Stimulated activated CD8-positive, alpha-beta memory T cell treated with anti-CD3 and anti-CD28 coated beads, Interleukin-4, amount 100 ng/mL, for 48 hours (primary cell): ENCODE results near the gene MYO3B.
A peak's percentile ranks its signal among the peaks of the same experiment; 100 is the strongest.

Source experiments
- DNase-seq: peaks from one replicate; pipeline ENCODE4 v3.0.0-alpha.2; 2020

Gene MYO3B

DNA sequence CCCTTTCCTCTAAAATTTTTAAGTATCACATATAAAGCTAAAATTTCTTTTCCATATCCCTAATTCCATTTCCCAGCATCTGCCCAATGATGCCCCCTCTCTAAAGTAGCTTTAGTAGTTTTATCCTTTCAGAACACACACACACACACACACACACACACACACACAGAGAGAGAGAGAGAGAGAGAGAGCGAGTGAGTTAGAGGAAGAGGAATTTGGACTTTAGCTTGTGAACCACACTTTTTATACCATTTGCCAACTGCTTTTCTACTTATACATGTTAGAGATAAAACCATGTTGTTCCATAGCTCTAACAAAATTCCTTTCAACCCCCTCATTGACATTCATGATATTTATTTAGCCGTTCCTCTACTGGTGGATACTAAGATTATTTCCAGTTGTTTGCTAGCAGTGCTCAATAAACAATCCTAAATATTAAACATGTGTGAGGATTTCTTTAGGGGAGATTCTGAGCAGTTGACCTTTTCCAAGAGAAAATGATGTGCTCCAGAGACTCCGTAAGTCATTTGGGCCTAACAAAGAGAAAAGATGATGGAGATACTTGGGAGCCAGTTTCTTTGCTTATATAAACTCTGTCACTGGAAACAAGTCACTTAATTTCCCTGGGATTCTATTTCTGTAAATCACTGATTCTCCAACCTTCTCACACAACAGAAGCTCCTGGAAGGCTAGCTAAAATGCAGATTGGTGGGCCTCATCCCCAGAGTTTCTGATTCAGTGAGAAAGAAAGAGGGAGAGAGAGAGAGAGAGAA, 307.5 kb downstream of the MYO3B start:
- no peak for DNase-seq

DNA sequence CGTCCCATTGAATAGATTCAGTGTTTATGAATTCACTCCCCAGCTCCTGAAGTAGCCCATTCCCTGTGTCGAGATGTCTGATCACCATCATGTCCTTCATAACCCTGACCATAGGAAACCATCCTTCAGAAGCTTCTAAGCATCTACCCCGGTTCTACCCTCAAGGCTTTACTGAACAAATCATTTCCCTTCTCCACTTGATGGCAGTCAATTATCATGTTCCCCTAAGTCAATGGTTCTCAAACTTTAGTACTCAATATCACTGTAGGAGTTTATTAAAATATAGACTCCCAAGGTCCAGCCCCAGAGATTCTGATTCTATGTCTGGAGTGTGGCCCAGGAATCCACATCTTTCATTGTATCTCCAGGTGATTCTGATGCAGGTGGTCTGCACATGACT, 308.8 kb downstream of the MYO3B start:
- DNase-seq, result no peak

DNA sequence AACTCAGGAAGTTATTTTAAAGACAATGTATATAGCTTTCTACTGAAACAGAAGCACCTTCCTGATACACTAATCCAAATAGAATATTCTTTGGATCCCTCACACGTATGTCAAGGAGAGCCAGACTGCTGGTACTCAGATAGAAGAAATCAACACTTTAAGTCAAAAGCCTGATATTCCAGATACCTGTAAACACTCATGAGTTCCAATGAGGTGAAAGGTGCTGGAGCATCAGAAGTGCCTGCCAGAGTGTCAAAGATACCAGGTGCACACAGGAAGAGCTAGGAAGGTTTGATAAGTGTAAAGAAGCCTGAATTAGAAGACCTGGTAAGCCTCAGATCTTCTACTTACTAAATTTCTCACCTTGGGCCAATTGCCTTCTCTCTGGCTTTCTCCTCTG, 310.9 kb downstream of the MYO3B start:
- no peak for DNase-seq

DNA sequence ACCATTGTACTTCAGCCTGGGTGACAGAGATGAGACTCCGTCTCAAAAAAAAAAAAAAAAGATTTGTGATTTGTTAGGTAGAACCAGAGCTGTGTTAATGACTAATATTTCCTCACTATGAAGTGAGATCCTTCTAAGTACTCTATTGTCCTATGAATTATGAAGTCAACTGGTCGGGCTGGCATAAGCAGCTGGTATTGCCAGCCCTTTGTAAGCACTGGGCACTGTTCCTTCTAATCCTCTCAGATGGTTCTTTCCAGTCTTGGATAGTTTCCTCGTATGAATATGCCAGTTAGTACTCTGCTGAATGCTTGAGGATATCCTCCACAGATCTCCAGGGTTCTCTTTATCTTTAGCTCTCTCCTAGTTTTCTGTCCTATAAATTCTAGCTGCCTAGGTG, 314.1 kb downstream of the MYO3B start:
- no peak for DNase-seq

DNA sequence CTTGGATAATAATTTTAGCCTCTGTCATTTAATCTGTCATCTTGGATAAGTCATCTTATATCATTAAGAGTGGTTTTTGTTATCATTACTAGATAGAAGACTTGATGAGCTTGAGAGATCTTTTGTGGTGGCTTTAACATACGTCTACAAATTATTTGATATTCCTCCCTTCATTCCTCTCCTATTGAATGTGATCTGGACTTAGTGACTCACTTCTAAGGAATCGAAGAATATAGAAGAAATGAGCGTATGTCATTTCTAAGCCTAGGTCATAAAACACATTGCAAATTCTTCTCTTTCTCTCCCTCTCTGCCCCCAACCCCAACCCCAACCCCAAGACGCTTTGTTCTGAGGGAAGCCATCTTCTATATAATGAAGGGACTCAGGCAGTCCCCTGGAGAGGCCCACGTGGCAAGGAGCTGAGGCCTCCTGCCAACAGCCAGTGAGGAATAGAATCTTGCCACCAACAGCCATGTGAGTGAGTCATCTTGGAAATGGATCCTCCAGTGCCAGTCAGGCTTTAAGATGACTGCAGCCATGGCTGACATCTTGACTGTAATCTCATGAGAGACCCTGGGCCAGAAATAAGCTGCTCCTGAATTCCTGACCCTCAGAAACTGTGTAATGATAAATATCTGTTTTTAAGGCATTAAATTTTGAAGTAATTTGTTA, 315.6 kb downstream of the MYO3B start:
- no peak for DNase-seq

DNA sequence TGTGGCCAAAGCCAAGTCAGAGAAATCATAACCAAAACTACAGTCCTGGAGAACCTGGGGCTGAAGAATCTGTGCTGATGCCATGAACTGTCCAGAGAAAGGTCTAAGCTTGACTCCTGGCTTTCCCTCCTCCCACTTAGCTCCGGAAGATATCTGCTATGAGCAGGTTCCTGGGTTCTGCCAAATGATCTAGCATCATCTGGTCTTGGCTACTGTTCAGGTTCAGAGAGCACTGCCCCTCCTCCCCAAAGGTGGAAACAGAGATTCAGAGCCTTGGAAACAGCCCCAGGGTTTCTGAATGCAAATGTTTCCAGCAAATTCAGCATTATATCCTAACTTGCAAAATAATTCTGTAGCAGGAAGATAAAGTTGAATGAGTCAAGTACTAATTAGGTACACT, 317.9 kb downstream of the MYO3B start:
- no peak for DNase-seq

DNA sequence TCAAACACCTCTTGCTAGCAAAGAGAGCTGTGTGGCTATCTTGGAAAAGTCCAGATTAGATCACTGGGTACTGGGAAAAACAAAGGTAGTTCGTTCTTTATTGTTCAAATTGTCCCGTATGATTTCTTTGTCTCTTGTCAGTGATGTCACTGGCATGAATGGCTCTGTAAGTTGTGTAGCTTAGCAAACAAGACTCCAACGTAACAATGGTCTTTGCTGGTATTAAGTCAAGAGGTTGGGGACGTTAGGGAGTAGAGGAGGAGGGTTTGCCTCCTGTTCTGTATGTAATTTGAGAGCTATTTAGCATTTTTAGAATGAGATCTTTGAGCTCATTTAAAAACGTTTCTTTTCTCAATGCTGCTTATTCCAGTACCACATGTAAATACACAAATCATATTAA, 320.7 kb downstream of the MYO3B start:
- no peak for DNase-seq

DNA sequence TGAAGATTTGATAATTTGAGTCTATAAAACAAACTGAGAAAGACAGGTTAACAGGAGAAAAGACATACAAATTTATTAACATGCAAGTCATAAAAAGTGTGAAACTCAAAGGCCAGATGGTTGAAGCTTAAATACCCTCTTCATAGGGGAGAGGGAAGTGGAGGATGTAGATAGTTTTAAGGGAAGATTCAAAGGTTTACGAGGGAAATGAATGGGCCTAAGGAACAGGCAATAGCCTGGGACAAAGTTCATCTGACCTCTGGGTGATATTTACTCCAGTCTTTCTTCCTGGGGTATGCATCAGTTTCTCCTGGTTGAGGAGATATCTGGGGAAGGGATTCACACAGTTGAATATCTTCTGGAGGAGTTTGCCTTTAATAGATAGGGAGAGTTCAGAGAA, 322.2 kb downstream of the MYO3B start:
- no peak for DNase-seq

DNA sequence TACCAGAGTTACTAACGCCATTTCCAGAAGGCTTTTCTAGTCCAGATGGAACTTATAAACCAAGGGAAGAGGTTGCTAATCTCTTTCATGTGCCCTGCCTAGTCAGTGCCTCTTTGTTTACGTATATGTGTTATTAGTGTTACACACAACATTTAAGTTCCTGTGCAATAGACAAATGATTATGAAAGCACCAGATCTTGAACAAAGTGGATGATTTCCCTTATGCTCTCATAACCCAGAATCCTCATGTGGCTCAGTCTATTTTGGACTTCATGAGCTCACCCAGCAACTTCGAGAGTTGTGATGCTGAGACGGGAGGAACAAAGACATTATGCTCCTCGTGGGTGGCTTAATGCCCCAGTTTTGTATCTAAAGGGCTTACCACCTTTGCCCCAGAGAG, 322.8 kb downstream of the MYO3B start:
- no peak for DNase-seq

DNA sequence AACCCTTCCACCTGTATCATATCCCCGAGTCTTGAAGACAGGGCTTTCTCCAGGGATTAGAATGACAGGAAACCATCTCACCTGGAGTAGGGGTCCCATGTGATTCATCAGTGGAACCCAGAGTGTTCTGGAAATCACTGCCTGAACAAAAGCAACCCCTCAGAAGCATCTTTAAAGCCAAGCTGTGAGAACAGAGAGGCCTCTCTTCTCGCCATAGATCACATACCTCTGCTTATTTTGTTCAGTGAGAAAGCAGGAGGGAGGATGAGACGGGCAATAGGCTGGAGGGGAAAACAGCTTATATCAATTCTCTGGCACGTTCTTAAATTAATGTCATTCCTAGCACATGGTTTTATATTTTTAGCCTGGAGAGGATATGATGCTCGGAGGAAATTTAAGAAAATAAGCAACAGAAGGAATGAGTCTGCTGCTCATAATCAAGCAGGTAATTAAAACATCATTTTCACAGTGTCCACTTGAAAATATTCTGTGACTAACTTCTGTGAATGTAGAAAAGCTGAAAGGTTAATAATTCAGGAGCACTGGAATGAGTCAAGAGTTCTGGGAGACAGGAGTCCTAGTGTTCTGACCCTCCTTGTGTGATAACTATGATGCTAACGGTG, 323.6 kb downstream of the MYO3B start:
- no peak for DNase-seq

DNA sequence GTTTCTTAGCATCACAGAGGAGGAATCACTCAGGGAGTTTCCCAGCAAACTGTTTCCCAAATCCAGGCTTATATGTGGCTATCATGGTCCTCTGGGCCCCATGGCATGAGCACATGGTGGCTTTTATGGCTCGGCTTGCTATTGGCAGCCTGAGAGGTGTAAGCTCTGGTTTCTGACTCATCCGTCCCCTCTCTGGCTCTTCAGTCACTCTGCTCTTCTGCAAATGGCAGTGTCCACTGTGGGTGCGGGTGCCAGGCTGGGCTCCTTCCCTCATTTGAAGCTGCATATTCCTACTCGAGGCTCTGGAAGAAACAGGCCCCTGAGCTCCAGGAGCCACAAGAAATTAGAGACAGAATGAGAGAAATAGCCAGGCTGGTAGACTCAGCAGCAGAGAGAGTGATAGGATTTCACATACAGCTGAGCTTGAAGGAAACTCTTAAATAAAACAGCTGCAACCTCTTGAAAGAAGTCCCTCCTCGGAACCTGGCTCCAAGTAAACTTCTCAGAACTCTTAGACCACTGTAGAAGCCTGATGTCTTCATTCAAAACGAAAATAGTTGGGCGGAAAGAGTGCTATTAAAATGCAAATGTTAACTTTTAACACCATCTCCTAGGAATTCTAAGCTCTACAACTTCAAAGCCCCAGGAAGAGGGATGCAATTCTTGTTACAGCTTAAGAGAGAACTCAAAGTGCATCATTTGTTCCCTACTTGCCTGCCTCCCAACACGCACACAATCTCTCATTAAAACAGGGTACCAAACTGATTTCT, 324.6 kb downstream of the MYO3B start:
- DNase-seq, result no peak

DNA sequence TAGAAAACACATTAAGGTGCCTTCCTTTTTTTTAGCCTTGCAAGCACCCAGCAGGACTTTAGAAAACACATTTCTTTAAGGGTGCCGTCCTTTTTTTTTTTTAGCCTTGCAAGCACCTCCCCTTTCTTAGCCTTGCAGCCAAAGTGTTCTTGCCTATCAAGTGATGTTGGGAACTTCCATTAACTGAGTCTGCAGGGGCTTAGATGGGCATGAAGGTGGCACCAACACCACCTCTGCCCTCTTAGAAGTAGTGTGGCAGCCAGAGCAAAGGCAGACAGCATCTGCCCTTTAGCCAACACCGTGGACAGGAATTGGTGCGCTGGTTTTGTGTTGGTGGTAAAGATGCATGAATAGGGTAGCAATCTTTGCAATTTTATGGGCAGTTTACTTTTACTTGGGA, 325.6 kb downstream of the MYO3B start:
- DNase-seq, result no peak

DNA sequence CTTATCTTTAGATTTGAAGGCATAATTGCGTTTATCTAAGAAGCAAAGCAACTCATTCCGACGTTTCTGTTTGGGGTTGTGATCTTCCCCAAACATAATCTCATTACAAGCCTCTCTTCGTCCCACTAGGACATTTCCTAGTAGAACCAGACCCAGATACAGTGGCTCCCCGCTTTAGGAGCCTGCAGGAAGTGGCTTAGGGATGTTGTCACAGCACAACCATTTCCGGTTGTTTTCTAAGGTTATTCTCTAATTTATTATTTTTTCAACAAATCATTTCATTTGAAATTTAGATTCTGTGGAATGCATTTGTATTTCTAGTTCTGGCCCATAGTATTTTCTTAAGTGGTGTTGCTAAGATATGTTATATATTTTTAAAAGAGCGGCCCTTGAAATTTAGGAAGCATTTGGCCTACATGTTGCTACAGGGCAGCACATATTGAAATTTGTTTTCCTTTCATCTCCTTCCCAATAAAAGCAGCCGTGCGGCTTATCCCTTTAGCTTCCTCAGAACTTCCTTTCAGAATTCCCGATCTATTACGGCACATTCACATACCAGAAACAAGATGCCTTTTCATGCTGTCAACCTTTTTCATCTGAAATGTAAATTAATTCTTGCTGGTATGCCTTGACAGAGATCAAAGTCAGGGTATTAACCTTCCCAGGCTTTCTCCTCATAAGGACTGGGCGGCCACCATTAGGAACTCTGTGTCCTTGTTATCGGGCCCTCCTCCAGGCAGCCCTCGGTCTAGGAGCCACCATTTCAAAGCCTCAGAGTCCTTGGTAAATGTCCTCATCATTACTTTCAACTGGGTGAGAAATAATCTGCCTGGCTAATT, 326.2 kb downstream of the MYO3B start:
- no peak for DNase-seq

DNA sequence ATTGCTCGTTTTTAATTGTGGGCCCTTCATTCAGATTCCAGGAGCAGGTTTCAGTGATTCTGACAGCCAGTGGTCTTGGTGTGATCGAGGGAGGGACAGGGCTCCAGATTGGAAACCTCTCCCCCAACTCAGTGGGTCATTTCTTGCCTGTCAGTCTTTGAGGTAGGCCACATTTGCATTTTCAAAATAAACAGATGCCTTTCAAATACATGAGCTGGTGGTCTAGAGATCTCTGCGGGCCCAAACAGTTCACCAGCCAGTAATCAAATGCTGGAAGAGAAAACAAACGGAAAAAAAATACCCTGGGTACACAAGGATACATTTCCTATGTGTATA, 326.8 kb downstream of the MYO3B start:
- DNase-seq, result no peak

DNA sequence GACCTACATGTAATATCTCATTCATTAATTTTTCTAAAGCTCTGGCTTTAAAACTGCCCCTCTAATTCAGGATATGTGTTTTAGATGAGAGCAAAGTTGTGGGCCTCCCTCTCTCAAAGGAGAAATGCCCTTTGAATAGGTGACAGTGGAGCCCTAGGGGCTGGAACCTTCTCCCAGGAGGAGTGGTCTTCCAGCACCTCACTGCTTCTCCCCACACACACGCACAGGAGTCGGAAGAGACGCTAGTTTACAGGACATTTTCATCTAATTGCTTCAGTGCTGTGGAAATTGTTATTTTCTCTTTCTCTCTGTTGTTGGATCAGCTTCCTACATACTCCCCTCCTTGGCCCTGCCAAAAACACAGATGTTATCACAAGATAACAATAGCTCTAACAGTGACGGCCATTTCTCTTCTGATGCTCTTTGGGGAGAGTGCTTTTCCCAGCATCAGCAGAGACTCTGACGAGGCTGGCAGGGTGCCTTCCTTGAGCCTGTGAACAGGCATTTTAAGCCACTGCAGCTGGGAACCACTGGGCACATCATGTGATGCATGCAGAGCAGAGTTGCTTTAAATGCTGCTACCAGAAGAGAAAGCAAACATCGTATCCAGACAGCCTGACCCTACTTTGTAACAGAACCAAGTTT, 327.8 kb downstream of the MYO3B start:
- DNase-seq, result no peak

DNA sequence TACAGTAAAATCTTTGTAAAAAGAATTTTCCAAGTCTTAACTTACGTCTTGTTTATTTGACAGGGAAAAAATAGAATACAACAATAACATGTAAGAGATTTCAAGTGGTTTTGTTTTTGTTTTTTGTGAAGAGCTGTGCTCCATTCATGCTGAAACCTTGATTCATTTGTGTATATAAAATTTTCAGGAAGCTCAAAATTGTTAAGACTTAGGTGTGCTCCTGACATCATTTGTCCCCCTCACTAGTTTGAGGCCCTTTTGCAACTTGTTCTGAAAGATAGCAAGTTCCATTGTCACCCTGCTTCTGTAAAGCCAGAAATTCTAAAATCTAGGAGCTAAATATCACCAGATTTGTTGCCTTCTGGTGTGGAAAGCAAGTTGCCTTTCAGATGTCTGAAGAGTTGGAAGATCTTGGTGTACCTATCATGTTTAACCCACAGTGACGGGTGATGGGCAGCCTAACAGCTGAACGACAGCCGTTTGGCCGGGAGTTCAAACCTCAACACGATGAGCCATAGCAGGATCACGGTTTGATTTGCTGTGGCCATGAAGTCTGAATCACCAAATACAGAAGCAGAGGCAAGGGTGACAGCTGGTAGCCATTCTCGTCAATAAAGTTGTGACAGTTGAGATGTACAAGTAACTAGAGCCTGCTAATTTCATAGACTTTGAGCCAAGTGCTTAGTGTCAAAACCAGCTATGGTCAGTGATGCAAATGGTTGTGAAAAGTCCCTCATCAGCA, 331.7 kb downstream of the MYO3B start:
- DNase-seq, result peak; percentile 41

DNA sequence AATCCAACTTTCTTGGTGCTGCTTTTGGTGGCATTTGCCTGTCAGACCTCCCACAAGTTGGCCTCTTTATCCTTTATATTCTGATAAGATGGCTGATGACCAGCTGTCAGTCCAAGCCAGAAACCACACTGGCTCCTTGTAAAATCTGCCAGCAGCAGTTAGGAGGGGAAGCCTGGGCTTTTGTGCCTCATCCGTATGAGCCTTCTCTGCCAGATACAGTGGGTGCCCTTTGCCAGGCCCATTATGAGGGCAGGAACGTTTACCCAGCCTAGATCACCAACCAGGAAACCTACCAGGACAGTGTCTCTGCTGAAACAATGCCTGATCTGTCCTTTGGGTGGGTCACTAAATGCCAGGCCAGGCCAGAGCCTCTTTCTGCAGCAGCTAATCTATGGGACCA, 334.3 kb downstream of the MYO3B start:
- DNase-seq, result no peak

DNA sequence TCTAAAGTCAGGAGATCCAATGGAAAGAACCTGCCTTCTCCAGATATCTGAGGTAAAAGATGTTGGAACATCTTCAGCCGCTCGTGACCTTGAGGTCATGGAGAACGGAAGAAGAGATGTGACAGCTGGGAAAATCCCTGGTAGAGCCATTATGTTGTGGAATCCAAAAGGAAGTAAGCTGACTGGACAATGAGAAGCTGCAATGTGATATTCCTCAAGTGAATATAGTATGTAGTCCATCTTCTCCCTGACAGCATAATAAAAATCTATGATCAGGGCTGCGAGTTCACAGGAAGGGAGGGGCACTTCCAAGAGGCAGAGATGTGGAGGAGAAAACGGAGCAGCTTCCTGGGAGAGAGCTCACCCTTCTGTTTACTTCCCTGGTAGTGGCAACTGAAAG, 336.2 kb downstream of the MYO3B start:
- DNase-seq, result no peak

DNA sequence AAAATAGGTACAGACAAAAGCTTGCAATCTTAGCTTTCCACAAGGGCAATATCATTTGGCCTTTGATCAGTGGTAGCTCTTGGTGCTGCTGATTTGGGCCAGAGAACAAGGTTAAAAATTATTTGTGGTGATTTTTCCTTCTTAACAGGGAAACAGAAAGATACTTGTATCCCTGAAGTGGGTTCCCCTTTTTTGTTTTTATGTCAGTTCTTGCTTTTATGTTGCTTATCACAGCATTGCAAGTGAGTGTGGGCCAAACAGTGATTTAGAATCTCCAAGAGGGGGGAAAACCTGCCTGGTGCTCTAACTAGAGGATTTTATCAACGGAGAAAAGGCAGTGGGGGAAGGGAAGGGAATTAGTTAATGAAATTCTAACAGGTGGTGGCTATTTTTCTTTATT, 339.6 kb downstream of the MYO3B start:
- DNase-seq, result no peak

DNA sequence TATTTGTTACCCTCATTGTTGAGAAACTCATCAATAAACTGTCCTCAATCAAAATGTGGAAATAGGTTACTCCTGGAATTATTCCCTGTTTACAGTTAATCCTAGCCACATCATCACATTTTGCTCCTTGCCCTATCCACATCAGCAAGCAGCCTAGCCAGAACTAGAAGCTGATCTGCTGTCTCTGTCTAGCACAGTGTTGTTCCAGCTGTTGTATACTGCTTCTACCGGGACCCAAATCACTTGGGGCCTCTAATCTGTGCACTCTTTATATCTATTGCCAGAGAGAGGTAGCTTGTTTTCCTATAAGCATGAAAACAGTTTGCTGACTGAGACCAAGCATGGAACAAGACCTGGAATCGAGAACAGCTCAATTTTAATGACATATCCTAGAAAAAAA, 341.0 kb downstream of the MYO3B start:
- DNase-seq, result no peak

DNA sequence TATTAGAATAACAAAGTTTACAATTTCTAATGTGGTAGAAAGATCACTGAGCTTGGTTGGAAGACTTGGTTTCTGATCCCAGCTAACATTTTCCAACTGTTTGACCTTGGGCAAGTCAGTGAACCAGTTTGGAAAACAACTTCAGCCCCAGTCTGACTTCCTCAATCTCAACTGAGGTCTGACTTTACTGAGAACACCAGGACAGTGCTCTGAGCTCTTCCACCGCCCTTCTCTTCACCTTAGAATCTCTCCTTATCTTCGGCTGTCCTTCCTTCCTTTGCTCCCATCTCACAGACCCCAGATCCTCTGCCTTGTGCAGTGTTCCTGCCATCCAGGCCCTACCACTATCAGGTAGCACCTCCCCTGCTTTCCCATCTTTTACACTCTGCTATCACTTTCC, 343.4 kb downstream of the MYO3B start:
- DNase-seq, result no peak

DNA sequence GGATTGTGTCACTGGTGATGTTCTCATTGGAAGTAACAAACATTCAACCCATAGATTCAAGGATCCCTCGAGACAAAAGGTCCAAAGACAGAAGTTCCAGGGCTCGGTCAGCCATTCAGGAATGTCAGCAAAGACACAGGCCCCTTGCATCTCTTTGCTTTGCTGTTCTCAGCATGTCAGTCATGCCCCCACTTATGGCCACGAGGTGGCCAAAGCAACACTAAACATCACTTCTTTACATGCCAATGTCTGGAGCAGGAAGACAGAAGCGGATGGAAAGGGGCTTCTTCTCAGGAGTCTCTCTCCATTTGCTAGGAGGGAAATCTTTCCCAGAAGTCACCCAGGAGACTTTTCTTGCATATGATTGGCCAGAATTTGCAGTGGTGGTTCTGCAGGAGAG, 345.6 kb downstream of the MYO3B start:
- DNase-seq, result no peak
